H9 (cell line): ENCODE data around the gene CCDC85A. TPM values are rescaled to one million over a fixed set of nuclear protein-coding genes. Genes with fewer than 3 reads are reported as not detected.

Experiments
- DNase-seq: peaks from one replicate; pipeline ENCODE4 v3.0.0-alpha.2; 2017
- H2AFZ ChIP-seq: one replicate; pipeline ENCODE4 v1.6.1; 2013; ENCODE audit warnings: mild to moderate bottlenecking, low read length, control low read depth, moderate library complexity
- H2AK5ac ChIP-seq: 2 replicates; pipeline ENCODE4 v1.6.1; 2013; ENCODE audit warnings: low read length, control low read depth, mixed read lengths; ENCODE audit not compliant: insufficient read length
- H2BK120ac ChIP-seq: one replicate; pipeline ENCODE4 v1.6.1; 2013; ENCODE audit warnings: low read depth, mild to moderate bottlenecking, low read length, control low read depth, inconsistent platforms; ENCODE audit not compliant: poor library complexity, severe bottlenecking
- H2BK12ac ChIP-seq: 2 replicates; pipeline ENCODE4 v1.6.1; 2013; ENCODE audit warnings: low read length, control low read depth, mixed read lengths, low read depth; ENCODE audit not compliant: insufficient read length
- H2BK15ac ChIP-seq: 2 replicates; pipeline ENCODE4 v1.6.1; 2013; ENCODE audit warnings: low read depth, low read length, control low read depth
- H2BK20ac ChIP-seq: one replicate; pipeline ENCODE4 v1.6.1; 2013; ENCODE audit warnings: low read depth, mild to moderate bottlenecking, low read length, control low read depth, inconsistent platforms; ENCODE audit not compliant: poor library complexity, severe bottlenecking
- H2BK5ac ChIP-seq: 2 replicates; pipeline ENCODE4 v1.6.1; 2013; ENCODE audit warnings: low read length, control low read depth, mixed read lengths; ENCODE audit not compliant: insufficient read length
- H3K14ac ChIP-seq: 2 replicates; pipeline ENCODE4 v1.6.1; 2013; ENCODE audit warnings: low read length, control low read depth; ENCODE audit not compliant: insufficient read depth
- H3K18ac ChIP-seq: 2 replicates; pipeline ENCODE4 v1.6.1; 2013; ENCODE audit warnings: low read depth, mild to moderate bottlenecking, mixed read lengths, low read length, control low read depth; ENCODE audit not compliant: insufficient read length
- H3K23ac ChIP-seq: 2 replicates; pipeline ENCODE4 v1.6.1; 2013; ENCODE audit warnings: low read length, control low read depth, mixed read lengths, low read depth; ENCODE audit not compliant: insufficient read length
- H3K23me2 ChIP-seq: 2 replicates; pipeline ENCODE4 v1.6.1; 2013; ENCODE audit warnings: low read depth, mild to moderate bottlenecking, mixed read lengths, low read length, control low read depth; ENCODE audit not compliant: insufficient read length, poor library complexity, severe bottlenecking
- H3K27ac ChIP-seq: 2 replicates; pipeline ENCODE4 v1.5.1; 2013; ENCODE audit warnings: low read length, control low read depth, mixed read lengths, low read depth; ENCODE audit not compliant: insufficient read length
- H3K27me3 ChIP-seq: 2 replicates; pipeline ENCODE4 v1.6.1; 2013; ENCODE audit warnings: low read length, control low read depth, inconsistent platforms; ENCODE audit not compliant: insufficient read depth
- H3K4ac ChIP-seq: 2 replicates; pipeline ENCODE4 v1.6.1; 2013; ENCODE audit warnings: low read depth, mild to moderate bottlenecking, control low read depth, inconsistent platforms, low read length, moderate library complexity
- H3K4me1 ChIP-seq: 2 replicates; pipeline ENCODE4 v1.6.1; 2013; ENCODE audit warnings: low read length, control low read depth, inconsistent platforms; ENCODE audit not compliant: insufficient read depth
- H3K4me2 ChIP-seq: 2 replicates; pipeline ENCODE4 v1.6.1; 2013; ENCODE audit warnings: low read length, control low read depth, mixed read lengths; ENCODE audit not compliant: insufficient read length, insufficient read depth
- H3K56ac ChIP-seq: 2 replicates; pipeline ENCODE4 v1.6.1; 2013; ENCODE audit warnings: low read depth, mild to moderate bottlenecking, mixed read lengths, low read length, control low read depth; ENCODE audit not compliant: insufficient read length
- H3K79me1 ChIP-seq: 2 replicates; pipeline ENCODE4 v1.6.1; 2013; ENCODE audit warnings: low read depth, mild to moderate bottlenecking, moderate library complexity, low read length, control low read depth, inconsistent platforms; ENCODE audit not compliant: insufficient read depth, poor library complexity, severe bottlenecking
- H3K79me2 ChIP-seq: 2 replicates; pipeline ENCODE4 v1.6.1; 2013; ENCODE audit warnings: low read length, control low read depth, inconsistent platforms; ENCODE audit not compliant: insufficient read depth
- H3K9ac ChIP-seq: 2 replicates; pipeline ENCODE4 v1.6.1; 2013; ENCODE audit warnings: low read length, control low read depth, mixed read lengths; ENCODE audit not compliant: insufficient read length; ENCODE audit errors: extremely low read depth
- H3K9me3 ChIP-seq: one replicate; pipeline ENCODE4 v1.6.1; 2013; ENCODE audit warnings: low read depth, low read length, inconsistent platforms; ENCODE audit not compliant: control insufficient read depth
- H3T11ph ChIP-seq: one replicate; pipeline ENCODE4 v1.6.1; 2013; ENCODE audit warnings: mild to moderate bottlenecking, low read length, control low read depth, inconsistent platforms
- H4K20me1 ChIP-seq: one replicate; pipeline ENCODE4 v1.6.1; 2013; ENCODE audit not compliant: control insufficient read depth, insufficient read length, insufficient read depth
- H4K5ac ChIP-seq: 2 replicates; pipeline ENCODE4 v1.6.1; 2013; ENCODE audit warnings: low read depth, mild to moderate bottlenecking, mixed read lengths, low read length, control low read depth; ENCODE audit not compliant: insufficient read length
- H4K8ac ChIP-seq: replicated peaks from 2 replicates; pipeline ENCODE4 v1.6.1; 2013; ENCODE audit warnings: low read length, control low read depth, mixed read lengths, low read depth; ENCODE audit not compliant: insufficient read length
- H4K91ac ChIP-seq: 2 replicates; pipeline ENCODE4 v1.6.1; 2013; ENCODE audit warnings: low read depth, mild to moderate bottlenecking, moderate library complexity, mixed read lengths, low read length, control low read depth; ENCODE audit not compliant: insufficient read length
- H3K27ac Mint-ChIP-seq, 3 experiments: 2 replicates in 2 of 3; 3 replicates in 1 of 3; pipeline ENCODE4 v1.8.0; 2020 to 2021; ENCODE audit warnings: mixed read lengths in 3 of 3, mild to moderate bottlenecking in 1 of 3, moderate library complexity in 1 of 3
- H3K27me3 Mint-ChIP-seq: 2 replicates; pipeline ENCODE4 v1.8.0; 2021; ENCODE audit warnings: low read depth, mild to moderate bottlenecking, moderate library complexity, mixed read lengths
- H3K36me3 Mint-ChIP-seq, 3 experiments: 2 replicates in 2 of 3; 3 replicates in 1 of 3; pipeline ENCODE4 v1.8.0; 2020 to 2021; ENCODE audit warnings: low read depth in 3 of 3, mixed read lengths in 3 of 3; ENCODE audit not compliant: insufficient read depth in 1 of 3
- H3K4me1 Mint-ChIP-seq, 2 experiments: 2 replicates each; pipeline ENCODE4 v1.8.0; 2020; ENCODE audit warnings: mixed read lengths in 2 of 2
- H3K4me3 Mint-ChIP-seq, 2 experiments: 2 replicates in 1 of 2; 3 replicates in 1 of 2; pipeline ENCODE4 v1.8.0; 2020 to 2021; ENCODE audit warnings: mild to moderate bottlenecking in 2 of 2, mixed read lengths in 2 of 2, moderate library complexity in 1 of 2
- H3K9me3 Mint-ChIP-seq, 2 experiments: 2 replicates in 1 of 2; 3 replicates in 1 of 2; pipeline ENCODE4 v1.8.0; 2020; ENCODE audit warnings: mild to moderate bottlenecking in 2 of 2, mixed read lengths in 2 of 2, moderate library complexity in 1 of 2
- CTCF ChIP-seq: fragments of 200-600 bp; sonication (generic); conservative IDR thresholded peaks from 3 replicates; pipeline ENCODE4 v1.8.0; 2021; ENCODE audit warnings: antibody characterized with exemption, mild to moderate bottlenecking
- WGBS: extraction: QIAGEN DNeasy Blood & Tissue Kit; methylation state at CpG from one replicate; pipeline ENCODE4 v1.1.7; 2013; ENCODE audit warnings: missing lambda C conversion rate, low lambda C conversion rate, mixed read lengths; ENCODE audit not compliant: insufficient read length; ENCODE audit errors: extremely low coverage; 5-methylcytosine and 5-hydroxymethylcytosine counted together
- total RNA-seq: library from RNA; stranded (reverse); gene quantifications from 2 replicates; pipeline ENCODE4 v1.2.1, GENCODE V29; 2021

CCDC85A gene
- total RNA-seq, 1 experiment from 2014 or later, result 0.17 TPM

- Histone ChIP-seq H3K18ac (no peak overlapping the region), H3K14ac (no peak overlapping the region), H4K91ac (no peak overlapping the region), H3K56ac (no peak overlapping the region), H3K4me2 (no peak overlapping the region), H3K23ac (no peak overlapping the region), H2AFZ (no peak overlapping the region), H2BK5ac (no peak overlapping the region), H3K9me3 (no peaks in the 10 kb centered on the region), H3K27ac (no peak overlapping the region), H4K20me1 (no peaks in the 10 kb centered on the region), H3T11ph (no peak overlapping the region), H2BK120ac (no peak overlapping the region), H3K23me2 (peaks cover 12% of the 10 kb centered on the region), H3K79me1 (no peaks in the 10 kb centered on the region), H3K4ac (no peak overlapping the region), H3K79me2 (no peaks in the 10 kb centered on the region), H2BK15ac (no peak overlapping the region), H2AK5ac (no peak overlapping the region), H2BK20ac (no peak overlapping the region), H2BK12ac (no peak overlapping the region), H4K8ac (no peak overlapping the region), H3K9ac (no peak overlapping the region), H3K4me1 (0 out of 2 replicates have a peak, but pooled peaks cover 3% of the 10 kb centered on the region), H3K27me3 (peaks cover 44% of the 10 kb centered on the region; the same call in 1 of the 2 replicates), H4K5ac (no peak overlapping the region)
- WGBS, result no CpG with 5 or more reads among the region's 5 CpGs
- no peak for TF ChIP-seq CTCF
- Mint-ChIP-seq H3K27ac (no peak overlapping the region), H3K9me3 (peaks cover 0 to 3% of the 10 kb centered on the region in 2 experiments; a peak in 1 of 5 replicates), H3K27me3 (peaks cover 95% of the 10 kb centered on the region), H3K4me1 (peaks cover 11 to 15% of the 10 kb centered on the region in 2 experiments), H3K36me3 (peaks cover 0 to 5% (median 0%) of the 10 kb centered on the region in 3 experiments; a peak in 3 of 7 replicates), H3K4me3 (no peak overlapping the region)
- DNase-seq, result no peak
Measured at GRCh38 chr2:56179931-56180330, 3.9 kb upstream of the CCDC85A start.
